D721Med (cell line): ENCODE results near the gene SURF2.

Experiments used
- DNase-seq: peaks from one replicate; pipeline ENCODE4 v3.0.0; 2011; ENCODE audit warnings: low spot score; ENCODE audit not compliant: insufficient read length
- FAIRE-seq: peaks from 2 replicates; lab custom pipeline; 2011; peaks lifted over from hg19 to GRCh38; lab: Jason Lieb, UNC
- TF ChIP-seq, protein P1 (sequence below): IDR thresholded peaks from 2 replicates; pipeline ENCODE4 v1.5.1; 2012; ENCODE audit warnings: mild to moderate bottlenecking, control low read depth; ENCODE audit not compliant: insufficient read depth; ENCODE audit errors: missing control alignments

The SURF2 gene

DNA sequence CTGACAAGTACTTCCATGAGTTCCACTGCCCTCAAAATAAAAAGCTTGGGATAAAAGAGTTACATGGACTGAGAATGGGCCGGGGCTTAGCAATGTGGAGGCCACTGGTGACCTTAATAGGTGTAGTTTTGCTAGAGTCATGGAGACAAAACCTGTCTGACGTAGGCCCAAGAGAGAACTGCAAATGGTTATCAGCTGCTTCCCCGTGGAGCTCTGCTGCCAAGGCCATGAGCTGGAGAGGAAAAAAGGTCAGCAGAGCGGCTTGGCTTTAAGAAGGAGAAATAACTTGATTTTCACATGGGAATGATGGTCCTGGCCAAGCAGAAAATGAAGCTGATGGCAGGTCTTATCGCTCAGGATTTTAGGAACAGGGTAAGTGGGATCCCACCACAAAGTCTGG lies 16.7 kb upstream of the SURF2 start:
- TF ChIP-seq, protein P1, sequence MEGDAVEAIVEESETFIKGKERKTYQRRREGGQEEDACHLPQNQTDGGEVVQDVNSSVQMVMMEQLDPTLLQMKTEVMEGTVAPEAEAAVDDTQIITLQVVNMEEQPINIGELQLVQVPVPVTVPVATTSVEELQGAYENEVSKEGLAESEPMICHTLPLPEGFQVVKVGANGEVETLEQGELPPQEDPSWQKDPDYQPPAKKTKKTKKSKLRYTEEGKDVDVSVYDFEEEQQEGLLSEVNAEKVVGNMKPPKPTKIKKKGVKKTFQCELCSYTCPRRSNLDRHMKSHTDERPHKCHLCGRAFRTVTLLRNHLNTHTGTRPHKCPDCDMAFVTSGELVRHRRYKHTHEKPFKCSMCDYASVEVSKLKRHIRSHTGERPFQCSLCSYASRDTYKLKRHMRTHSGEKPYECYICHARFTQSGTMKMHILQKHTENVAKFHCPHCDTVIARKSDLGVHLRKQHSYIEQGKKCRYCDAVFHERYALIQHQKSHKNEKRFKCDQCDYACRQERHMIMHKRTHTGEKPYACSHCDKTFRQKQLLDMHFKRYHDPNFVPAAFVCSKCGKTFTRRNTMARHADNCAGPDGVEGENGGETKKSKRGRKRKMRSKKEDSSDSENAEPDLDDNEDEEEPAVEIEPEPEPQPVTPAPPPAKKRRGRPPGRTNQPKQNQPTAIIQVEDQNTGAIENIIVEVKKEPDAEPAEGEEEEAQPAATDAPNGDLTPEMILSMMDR: no peak
- no peak for FAIRE-seq
- no peak for DNase-seq

DNA sequence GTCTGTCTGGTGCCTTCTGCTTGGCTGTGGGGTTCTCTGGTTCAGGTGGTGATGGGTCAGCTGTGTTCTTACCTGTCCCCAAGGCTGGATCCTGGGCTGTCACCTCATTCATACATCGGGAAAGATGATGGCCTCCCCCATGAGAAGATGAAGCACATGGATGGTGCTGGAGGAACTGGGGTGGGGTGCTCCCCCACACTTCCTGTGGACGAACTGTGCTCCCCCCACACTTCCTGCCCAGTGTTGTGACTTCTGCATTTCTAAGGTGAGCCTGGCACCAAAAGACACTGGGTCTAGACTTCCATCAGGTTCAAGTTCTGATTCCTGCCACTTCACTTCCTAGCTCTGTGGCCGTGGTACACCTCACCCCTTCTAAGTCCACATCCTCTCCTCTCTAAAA lies 16.1 kb upstream of the SURF2 start:
- TF ChIP-seq, protein P1: no peak
- FAIRE-seq: no peak
- no peak for DNase-seq

DNA sequence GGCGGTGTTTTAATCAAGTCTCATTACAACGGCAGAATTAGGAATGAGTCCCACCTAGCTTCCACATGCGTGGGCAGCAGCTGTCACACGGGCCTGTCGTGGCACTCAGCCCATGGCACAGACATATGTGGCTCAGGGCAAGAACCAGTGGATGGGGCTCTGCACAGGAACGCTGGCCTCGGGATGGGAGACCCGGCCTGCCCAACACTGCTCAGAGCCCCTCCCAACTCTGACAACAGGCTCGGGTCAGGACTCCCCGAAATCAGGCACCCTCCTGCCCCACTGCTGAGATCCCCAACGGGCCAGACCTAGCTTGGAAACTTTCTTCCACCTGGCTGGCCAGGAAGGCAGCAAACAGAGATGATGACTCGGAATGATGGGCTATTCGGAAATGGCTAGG lies 15.4 kb upstream of the SURF2 start:
- TF ChIP-seq, protein P1: no peak
- DNase-seq: no peak
- no peak for FAIRE-seq

DNA sequence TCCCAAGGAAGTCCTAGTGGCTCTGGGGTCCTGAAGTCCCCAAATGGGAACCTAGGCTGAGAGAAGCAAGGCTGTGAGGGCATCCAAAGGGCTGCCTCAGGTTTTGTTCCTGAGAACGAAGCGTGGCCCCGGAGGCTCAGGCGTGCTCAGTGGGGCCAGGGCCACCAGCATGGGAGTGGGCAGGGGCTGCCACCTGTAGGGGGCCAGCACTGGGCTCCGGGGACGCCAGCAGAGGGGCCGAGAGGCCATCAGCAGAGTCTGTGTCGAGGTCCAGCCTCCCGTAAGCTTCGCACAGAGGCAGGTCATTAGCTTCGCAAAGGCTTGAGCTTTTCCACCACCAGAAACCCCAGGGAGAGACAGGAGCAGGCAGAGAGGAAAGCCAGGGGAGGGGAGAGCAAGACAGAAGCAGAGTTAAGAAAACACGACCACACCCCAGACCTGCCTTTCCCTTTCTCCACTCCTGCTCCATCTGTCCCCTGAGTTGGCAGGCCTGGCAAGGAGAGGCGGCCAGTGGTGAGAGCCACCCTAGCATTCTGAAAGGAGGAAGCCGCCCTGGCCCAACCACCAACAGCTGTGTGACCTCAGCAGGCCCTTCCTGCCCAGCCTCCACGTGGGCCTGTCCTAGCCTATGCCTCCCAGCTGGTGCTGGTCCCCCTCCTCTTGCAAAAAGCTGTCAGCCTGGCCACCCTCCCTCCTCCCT lies 14.8 kb upstream of the SURF2 start:
- DNase-seq (no peak), FAIRE-seq (no peak)
- TF ChIP-seq, protein P1: no peak

DNA sequence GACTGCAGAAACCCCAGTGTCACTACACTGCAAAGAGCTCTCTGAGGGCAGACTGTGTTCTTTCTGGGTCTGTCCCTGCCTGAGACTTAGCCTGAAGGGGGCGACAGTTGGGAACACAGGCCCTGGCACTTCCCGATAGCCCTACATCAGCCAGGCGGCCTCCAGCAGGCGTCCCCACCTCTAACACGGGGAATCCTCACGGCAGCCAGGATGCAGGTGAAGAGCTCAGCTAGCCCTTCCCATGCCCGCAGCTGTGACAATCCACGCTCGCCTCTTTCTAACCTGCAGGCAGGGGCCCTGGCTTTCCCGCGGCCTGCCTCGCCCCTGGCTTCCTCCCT lies 14.3 kb upstream of the SURF2 start:
- no peak for FAIRE-seq
- no peak for DNase-seq
- TF ChIP-seq, protein P1: no peak

DNA sequence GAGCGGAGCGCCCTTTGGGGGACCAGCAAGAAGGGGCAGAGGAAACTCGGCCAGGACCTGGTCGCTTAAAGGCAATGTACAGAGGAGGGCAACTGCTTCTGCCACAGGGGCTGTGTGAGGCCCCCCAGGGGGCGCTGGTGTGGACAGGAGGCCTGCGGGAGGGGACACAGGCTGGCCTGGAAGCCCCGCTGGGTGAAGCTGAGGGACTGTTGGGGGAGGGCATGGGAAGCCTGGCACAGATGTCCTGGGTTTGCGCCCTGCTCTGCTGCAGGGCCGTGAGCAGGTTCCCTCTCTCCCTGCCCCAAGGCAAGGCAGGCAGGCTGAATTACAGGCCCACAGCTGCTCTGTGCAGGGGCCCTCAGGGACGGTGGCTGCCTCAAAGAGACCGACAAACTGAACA lies 13.8 kb upstream of the SURF2 start:
- TF ChIP-seq, protein P1: no peak
- no peak for FAIRE-seq
- no peak for DNase-seq

DNA sequence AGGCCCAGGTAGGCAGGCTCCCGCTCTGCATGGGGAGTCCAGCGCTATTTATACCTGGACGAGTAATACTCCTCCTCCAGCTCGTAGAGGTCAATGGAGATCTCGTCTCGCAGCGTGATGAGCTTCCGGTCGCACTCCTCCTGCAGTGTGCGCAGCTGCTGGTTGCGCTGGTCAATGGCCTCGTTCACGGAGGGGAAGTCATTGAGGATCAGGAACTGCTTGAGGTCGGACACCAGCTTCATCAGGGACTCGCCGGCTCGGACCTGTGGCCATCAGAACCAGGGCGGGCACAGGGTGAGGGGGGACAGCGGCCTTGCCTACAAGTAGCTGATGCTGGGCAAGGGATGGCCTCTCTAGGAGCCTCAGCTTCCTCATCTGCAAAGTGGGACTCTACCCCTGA lies 12.3 kb upstream of the SURF2 start:
- TF ChIP-seq, protein P1: no peak
- DNase-seq (no peak), FAIRE-seq (no peak)
